Panc1 (cell line): ENCODE measurements around the gene TRPM7.

Source experiments
- CTCF ChIP-seq: fragments of 450-650 bp; IDR thresholded peaks from 2 replicates; pipeline ENCODE4 v1.5.1; 2017; ENCODE audit warnings: mild to moderate bottlenecking
- POLR2AphosphoS5 ChIP-seq: IDR thresholded peaks from 2 replicates; pipeline ENCODE4 v1.6.1; 2012; ENCODE audit warnings: mild to moderate bottlenecking, low read depth, low read length, moderate library complexity
- REST ChIP-seq, 2 experiments: IDR thresholded peaks; 2 replicates each; pipeline ENCODE4 v1.6.1; 2011 to 2012; ENCODE audit warnings: low read depth in 2 of 2, control low read depth in 1 of 2, low read length in 1 of 2, mild to moderate bottlenecking in 1 of 2, moderate library complexity in 1 of 2; ENCODE audit not compliant: insufficient read depth in 1 of 2
- SIN3A ChIP-seq: IDR thresholded peaks from 2 replicates; pipeline ENCODE4 v1.6.1; 2012; ENCODE audit warnings: low read depth, mild to moderate bottlenecking, low read length, moderate library complexity, borderline replicate concordance; ENCODE audit not compliant: insufficient read depth
- TCF7L2 ChIP-seq: IDR thresholded peaks from 2 replicates; pipeline ENCODE4 v1.6.1; 2011; ENCODE audit warnings: mild to moderate bottlenecking, low read depth, low read length, inconsistent platforms

- TF ChIP-seq CTCF = no peak
- no peak for TF ChIP-seq POLR2AphosphoS5
- TF ChIP-seq SIN3A = no peak
- TF ChIP-seq TCF7L2 = no peak
- TF ChIP-seq REST (IDR thresholded peaks at IDR 0.05; ENCODE audit: insufficient read depth in 1 of 2, low read depth in 2 of 2, low read length in 1 of 2) = no peak
Observed at GRCh38 chr15:50669611-50670010, 17.0 kb downstream of the TRPM7 start.
